Aorta (tissue), 5 donors: ENCODE data around the gene CELF4. TPM values are rescaled to one million over a fixed set of nuclear protein-coding genes. Genes with fewer than 3 reads are reported as not detected.

Experiments
- ATAC-seq: fragments of 200-7000 bp; cut with Tn5 transposase; one replicate; pipeline ENCODE4 v1.9.1; 2022; ENCODE audit warnings: moderate library complexity; ENCODE audit not compliant: low FRiP score
- DNase-seq, 2 donors: peaks; one replicate each; pipeline ENCODE4 v3.0.0-alpha.2; 2020
- H3K27ac ChIP-seq, 2 donors: one replicate each; pipeline ENCODE4 v1.5.1; 2013; ENCODE audit warnings: low read length in 2 of 2, mild to moderate bottlenecking in 2 of 2, moderate library complexity in 2 of 2, control low read depth in 1 of 2, inconsistent platforms in 1 of 2, low read depth in 1 of 2
- H3K27me3 ChIP-seq, 2 donors: one replicate each; pipeline ENCODE4 v1.6.1; 2013; ENCODE audit warnings: control low read depth in 1 of 2, low read length in 1 of 2, mild to moderate bottlenecking in 1 of 2, moderate library complexity in 1 of 2; ENCODE audit not compliant: insufficient read depth in 2 of 2, control insufficient read depth in 1 of 2
- H3K36me3 ChIP-seq, 2 donors: one replicate each; pipeline ENCODE4 v1.6.1; 2013; ENCODE audit warnings: control low read depth in 1 of 2, low read length in 1 of 2, mild to moderate bottlenecking in 1 of 2; ENCODE audit not compliant: insufficient read depth in 2 of 2, control insufficient read depth in 1 of 2
- H3K4me1 ChIP-seq, 2 donors: one replicate each; pipeline ENCODE4 v1.6.1; 2013; ENCODE audit warnings: low read length in 2 of 2, control low read depth in 1 of 2, mild to moderate bottlenecking in 1 of 2, moderate library complexity in 1 of 2; ENCODE audit not compliant: insufficient read depth in 2 of 2, control insufficient read depth in 1 of 2
- H3K4me3 ChIP-seq, 2 donors: one replicate each; pipeline ENCODE4 v1.5.1; 2013; ENCODE audit warnings: low read length in 2 of 2, control low read depth in 1 of 2, mild to moderate bottlenecking in 1 of 2
- H3K9me3 ChIP-seq: one replicate; pipeline ENCODE4 v1.6.1; 2013; ENCODE audit warnings: mild to moderate bottlenecking, low read length; ENCODE audit not compliant: control insufficient read depth
- WGBS, 2 donors: extraction: QIAGEN DNeasy Blood & Tissue Kit; methylation state at CpG; one replicate each; pipeline ENCODE4 v1.1.7; 2013; 5-methylcytosine and 5-hydroxymethylcytosine counted together
- intact Hi-C, 2 donors: fragments of 100-400 bp; cut with DNase I; formaldehyde crosslinking; loops; one replicate each; pipeline versions ENCODE4 v1.14.2 to v1.15.0; 2022
- polyA plus RNA-seq, 2 donors: library from polyadenylated mRNA; stranded (reverse); fragments of 200-250 nt; gene quantifications; one replicate each; pipeline ENCODE4 v1.2.3, GENCODE V29; 2013
- total RNA-seq, 2 donors: library from RNA; stranded (reverse); fragmentation: NEBNext Ultra II Directional; extraction: Animal tissue kit (Norgen Biotek cat#: 25700); gene quantifications; one replicate each; pipeline ENCODE4 v1.2.1, GENCODE V29; 2021
- donor health status: healthy with polysubstance abuse.
- donor health status: Bipolar disorder and iron deficiency.
- donor health status: DM: no; HTN: no; CAD: no.
- donor health status: DM: no; HTN: no; CAD: no.
- donor health status: DM: yes; HTN: yes; CAD: no.

CELF4 gene
- total and polyA plus RNA-seq, 4 donors: 0.51 TPM; not detected in 3

GRCh38 chr18:37309861-37310260, 255.7 kb downstream of the CELF4 start:
- Histone ChIP-seq H3K9me3 (no peaks in the 10 kb centered on the region), H3K27me3 (no peaks in the 10 kb centered on the region), H3K4me3 (no peak overlapping the region), H3K27ac (no peak overlapping the region), H3K4me1 (no peaks in the 10 kb centered on the region), H3K36me3 (no peaks in the 10 kb centered on the region)
- WGBS, 2 donors: 71 to 74% methylated on average over 3 of the region's 3 CpGs
- DNase-seq (no peak), ATAC-seq (no peak)
- intact Hi-C loops: no loop called here

GRCh38 chr18:37309059-37309458, 256.5 kb downstream of the CELF4 start:
- Histone ChIP-seq H3K27me3 (no peaks in the 10 kb centered on the region), H3K27ac (no peak overlapping the region), H3K9me3 (no peaks in the 10 kb centered on the region), H3K4me3 (no peak overlapping the region), H3K4me1 (no peaks in the 10 kb centered on the region), H3K36me3 (no peaks in the 10 kb centered on the region)
- WGBS, 2 donors: 32 to 43% methylated on average over 1 of the region's 1 CpG
- DNase-seq (no peak), ATAC-seq (no peak)
- intact Hi-C loops: no loop called here

- Histone ChIP-seq H3K27me3 (no peaks in the 10 kb centered on the region), H3K4me1 (no peaks in the 10 kb centered on the region), H3K4me3 (no peak overlapping the region), H3K9me3 (no peaks in the 10 kb centered on the region), H3K36me3 (no peaks in the 10 kb centered on the region), H3K27ac (no peak overlapping the region)
- intact Hi-C loops: no loop called here
- WGBS, 2 donors: 83 to 84% methylated on average over 8 of the region's 8 CpGs
- DNase-seq: no peak
- ATAC-seq: no peak
These were observed 258.4 kb downstream of the CELF4 start for GRCh38 chr18:37307181-37307580.

GRCh38 chr18:37306432-37306831, 259.2 kb downstream of the CELF4 start:
- ATAC-seq: no peak
- WGBS, 2 donors: 76 to 80% methylated on average over 8 of the region's 8 CpGs
- no peak for DNase-seq
- Histone ChIP-seq H3K36me3 (no peaks in the 10 kb centered on the region), H3K27me3 (no peaks in the 10 kb centered on the region), H3K27ac (no peak overlapping the region), H3K9me3 (no peaks in the 10 kb centered on the region), H3K4me1 (no peaks in the 10 kb centered on the region), H3K4me3 (no peak overlapping the region)
- intact Hi-C loops: no loop called here

- ATAC-seq (no peak), DNase-seq (no peak)
- Histone ChIP-seq H3K9me3 (no peaks in the 10 kb centered on the region), H3K4me3 (no peak overlapping the region), H3K36me3 (no peaks in the 10 kb centered on the region), H3K27ac (no peak overlapping the region), H3K4me1 (no peaks in the 10 kb centered on the region), H3K27me3 (no peaks in the 10 kb centered on the region)
- intact Hi-C loops: no loop called here
- WGBS, 2 donors: 81 to 83% methylated on average over 13 of the region's 13 CpGs
These were observed 260.5 kb downstream of the CELF4 start for GRCh38 chr18:37305066-37305465.

- no peaks in the 10 kb centered on the region for H3K9me3 ChIP-seq
- intact Hi-C loops: no loop called here
- H3K27ac ChIP-seq: no peak overlapping the region
- H3K4me1 ChIP-seq: no peaks in the 10 kb centered on the region
- WGBS, 2 donors: 90% methylated on average over 5 of the region's 5 CpGs
- no peaks in the 10 kb centered on the region for H3K36me3 ChIP-seq
- no peak for ATAC-seq
- DNase-seq: no peak
- no peak overlapping the region for H3K4me3 ChIP-seq
- no peaks in the 10 kb centered on the region for H3K27me3 ChIP-seq
These were observed 261.5 kb downstream of the CELF4 start for GRCh38 chr18:37304012-37304680.

- no peaks in the 10 kb centered on the region for H3K4me1 ChIP-seq
- intact Hi-C loops: no loop called here
- 44 to 51% methylated on average over 2 of the region's 2 CpGs for WGBS, 2 donors
- no peak overlapping the region for H3K27ac ChIP-seq
- H3K9me3 ChIP-seq: no peaks in the 10 kb centered on the region
- no peaks in the 10 kb centered on the region for H3K27me3 ChIP-seq
- H3K4me3 ChIP-seq: no peak overlapping the region
- no peaks in the 10 kb centered on the region for H3K36me3 ChIP-seq
- ATAC-seq (no peak), DNase-seq (no peak)
These were observed 262.6 kb downstream of the CELF4 start for GRCh38 chr18:37303009-37303408.

- no peak overlapping the region for H3K27ac ChIP-seq
- H3K4me3 ChIP-seq: no peak overlapping the region
- no peak for ATAC-seq
- H3K27me3 ChIP-seq: no peaks in the 10 kb centered on the region
- 91 to 100% methylated on average over 3 of the region's 3 CpGs for WGBS, 2 donors
- DNase-seq: no peak
- H3K4me1 ChIP-seq: no peaks in the 10 kb centered on the region
- no peaks in the 10 kb centered on the region for H3K9me3 ChIP-seq
- no peaks in the 10 kb centered on the region for H3K36me3 ChIP-seq
- intact Hi-C loops: no loop called here
These were observed 263.1 kb downstream of the CELF4 start for GRCh38 chr18:37302519-37302918.

- Histone ChIP-seq H3K4me3 (no peak overlapping the region), H3K4me1 (no peaks in the 10 kb centered on the region), H3K27ac (no peak overlapping the region), H3K27me3 (no peaks in the 10 kb centered on the region), H3K9me3 (no peaks in the 10 kb centered on the region), H3K36me3 (no peaks in the 10 kb centered on the region)
- DNase-seq (peak; percentile 91 to 93), ATAC-seq (peak; percentile 90)
- WGBS, 2 donors: 15 to 16% methylated on average over 10 of the region's 10 CpGs
- intact Hi-C loops: no loop called here
These were observed 265.9 kb downstream of the CELF4 start for GRCh38 chr18:37299471-37300304.
